IPS-20b (cell line): ENCODE measurements around the gene BMAL1.

Source experiments
- H3K27ac ChIP-seq: one replicate; pipeline ENCODE4 v1.5.1; 2013; ENCODE audit warnings: low read length
- H3K27me3 ChIP-seq: 2 replicates; pipeline ENCODE4 v1.6.1; 2013; ENCODE audit warnings: mild to moderate bottlenecking, low read length, inconsistent platforms; ENCODE audit not compliant: insufficient read depth
- H3K36me3 ChIP-seq: 2 replicates; pipeline ENCODE4 v1.6.1; 2013; ENCODE audit warnings: low read depth, mild to moderate bottlenecking, inconsistent platforms, low read length, moderate library complexity; ENCODE audit not compliant: insufficient read depth
- H3K4me1 ChIP-seq: 2 replicates; pipeline ENCODE4 v1.6.1; 2013; ENCODE audit warnings: mild to moderate bottlenecking, control low read depth, inconsistent platforms, low read length, moderate library complexity; ENCODE audit not compliant: insufficient read depth
- H3K4me3 ChIP-seq: 2 replicates; pipeline ENCODE4 v1.5.1; 2013; ENCODE audit warnings: mild to moderate bottlenecking, low read length, inconsistent platforms
- H3K9ac ChIP-seq: 2 replicates; pipeline ENCODE4 v1.6.1; 2013; ENCODE audit warnings: low read depth, mild to moderate bottlenecking, inconsistent platforms, low read length, moderate library complexity
- H3K9me3 ChIP-seq: 2 replicates; pipeline ENCODE4 v1.6.1; 2013; ENCODE audit warnings: mild to moderate bottlenecking, low read depth, low read length, inconsistent platforms; ENCODE audit not compliant: insufficient read depth

The BMAL1 gene

DNA sequence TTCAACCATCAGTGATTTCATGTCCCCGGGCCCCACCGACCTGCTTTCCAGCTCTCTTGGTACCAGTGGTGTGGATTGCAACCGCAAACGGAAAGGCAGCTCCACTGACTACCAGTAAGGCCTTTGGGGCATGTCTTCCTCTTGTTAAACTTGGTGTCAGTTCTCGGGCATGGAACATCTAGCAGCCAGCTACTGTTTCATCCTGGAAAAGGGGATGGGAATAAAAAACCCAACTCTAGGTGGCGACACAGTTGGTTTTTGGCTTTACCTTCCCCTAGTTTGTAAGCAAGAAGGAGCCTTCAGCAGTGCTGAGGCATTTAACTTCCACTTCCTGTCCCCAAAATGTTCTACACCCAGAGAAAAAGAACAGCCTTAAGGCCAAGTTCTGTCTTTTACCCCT is 76.7 kb downstream of the BMAL1 start:
- no peaks in the 10 kb centered on the region for H3K36me3 ChIP-seq

DNA sequence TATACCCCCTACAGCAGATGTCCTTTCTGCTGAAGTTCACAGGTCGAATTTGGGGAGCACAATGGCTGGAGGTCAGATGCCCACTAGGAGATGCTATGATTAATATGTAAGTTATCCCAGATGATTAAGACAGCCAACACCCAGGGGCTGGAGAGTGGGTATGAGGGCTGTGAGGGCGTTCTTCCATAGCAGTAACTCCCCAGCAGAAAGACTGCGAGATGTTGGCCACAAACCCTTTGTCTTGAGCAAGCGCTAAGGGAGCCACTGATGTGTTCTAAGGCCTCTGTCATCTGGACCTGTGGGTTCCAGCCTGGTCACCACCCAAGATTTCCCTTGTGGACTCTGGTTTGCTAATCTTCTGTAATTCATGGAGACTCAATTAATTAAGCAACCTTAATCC is 77.6 kb downstream of the BMAL1 start:
- Histone ChIP-seq H3K9me3 (no peaks in the 10 kb centered on the region), H3K27ac (no peak overlapping the region), H3K9ac (no peak overlapping the region), H3K4me1 (no peaks in the 10 kb centered on the region), H3K4me3 (no peak overlapping the region), H3K36me3 (no peaks in the 10 kb centered on the region), H3K27me3 (no peaks in the 10 kb centered on the region)

More for the DNA sequence above, 76.7 kb downstream of the BMAL1 start:
- no peaks in the 10 kb centered on the region for H3K27me3 ChIP-seq
- H3K27ac ChIP-seq, result no peak overlapping the region
- no peak overlapping the region for H3K9ac ChIP-seq
- no peaks in the 10 kb centered on the region for H3K9me3 ChIP-seq
- no peak overlapping the region for H3K4me3 ChIP-seq
- no peaks in the 10 kb centered on the region for H3K4me1 ChIP-seq

DNA sequence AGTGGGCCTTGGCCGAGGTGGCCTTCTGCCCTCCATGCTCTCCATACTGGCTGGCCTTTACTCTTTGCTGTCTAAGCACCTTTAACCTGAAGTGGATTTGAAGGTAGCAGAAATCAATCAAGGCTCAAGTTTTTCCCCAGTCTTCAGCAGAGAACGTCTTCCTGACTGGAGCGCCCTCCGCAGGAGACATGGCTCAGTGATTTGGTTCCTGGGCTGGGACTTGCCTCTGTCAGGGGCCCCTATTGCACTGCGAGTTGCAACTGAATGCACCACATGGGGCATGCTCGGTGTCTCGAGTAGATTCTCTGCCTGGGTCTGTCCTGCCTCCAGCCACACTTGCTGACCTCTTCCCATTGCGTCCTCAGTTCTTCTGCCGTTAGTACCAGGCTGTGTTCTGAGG is 79.6 kb downstream of the BMAL1 start:
- Histone ChIP-seq H3K4me3 (no peak overlapping the region), H3K9me3 (no peaks in the 10 kb centered on the region), H3K27ac (no peak overlapping the region), H3K27me3 (no peaks in the 10 kb centered on the region; the same call in 1 of the 2 replicates), H3K9ac (no peak overlapping the region), H3K4me1 (no peaks in the 10 kb centered on the region), H3K36me3 (no peaks in the 10 kb centered on the region)

DNA sequence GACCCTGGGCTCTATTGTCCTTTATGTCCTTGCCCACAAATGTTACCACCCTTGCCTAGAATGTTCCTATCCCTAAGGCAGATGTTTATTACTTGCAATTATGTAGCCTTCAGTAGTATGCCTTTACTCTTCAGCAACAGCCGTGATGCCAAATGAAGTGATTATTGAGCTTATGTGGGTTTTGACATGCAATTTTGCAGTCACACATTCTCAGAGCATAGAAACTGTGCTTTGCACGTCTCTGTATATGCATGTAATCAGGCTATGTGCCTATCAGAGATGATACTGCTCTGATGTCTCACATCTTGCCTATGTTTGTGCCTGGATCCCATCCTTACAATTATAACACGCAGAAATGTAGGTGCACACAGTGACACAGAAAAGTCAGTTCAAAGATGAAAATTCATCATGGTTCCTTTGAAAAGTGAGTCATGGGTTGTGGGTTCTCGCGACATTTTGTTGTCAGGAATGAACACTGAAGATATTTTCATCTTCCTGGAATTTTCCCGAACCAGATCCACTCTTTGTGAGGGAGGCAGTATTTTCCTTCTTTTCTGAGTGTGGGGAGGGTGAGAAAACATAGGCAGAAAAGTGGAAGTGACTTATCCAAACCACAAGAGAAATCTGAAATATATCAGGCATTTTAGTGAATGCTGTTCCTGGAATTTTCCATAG is 81.1 kb downstream of the BMAL1 start:
- H3K9ac ChIP-seq, result no peak overlapping the region
- H3K9me3 ChIP-seq, result no peaks in the 10 kb centered on the region
- H3K27me3 ChIP-seq, result peaks cover 5% of the 10 kb centered on the region; the same call in 1 of the 2 replicates
- no peaks in the 10 kb centered on the region for H3K36me3 ChIP-seq
- no peaks in the 10 kb centered on the region for H3K4me1 ChIP-seq
- H3K4me3 ChIP-seq, result no peak overlapping the region
- H3K27ac ChIP-seq, result no peak overlapping the region

DNA sequence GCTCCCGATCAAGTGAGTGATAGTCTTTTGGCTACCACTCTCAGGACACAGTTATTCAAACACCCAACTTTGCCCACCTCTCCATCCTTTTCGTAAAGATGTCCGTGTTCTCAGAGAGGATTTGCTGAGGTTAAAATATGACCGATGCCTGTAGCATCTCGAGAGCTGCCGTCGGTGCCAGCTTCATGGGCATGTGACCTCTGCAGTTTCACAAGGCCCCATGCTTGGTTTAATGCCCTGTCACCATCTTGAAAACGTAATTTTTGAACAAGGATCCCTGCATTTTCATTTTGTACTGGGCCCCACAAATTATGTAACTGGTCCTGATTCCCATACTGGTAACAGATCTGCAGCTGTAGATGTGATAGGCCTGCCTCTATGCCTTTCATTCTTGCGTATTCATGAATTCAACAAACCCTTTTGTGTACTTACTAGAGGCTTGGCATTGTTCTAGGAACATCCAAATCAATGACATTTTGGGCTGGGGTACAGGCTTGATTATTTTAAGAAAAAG is 85.1 kb downstream of the BMAL1 start:
- no peaks in the 10 kb centered on the region for H3K9me3 ChIP-seq
- H3K4me1 ChIP-seq, result no peaks in the 10 kb centered on the region
- no peak overlapping the region for H3K27ac ChIP-seq
- H3K9ac ChIP-seq, result no peak overlapping the region
- H3K36me3 ChIP-seq, result no peaks in the 10 kb centered on the region
- H3K27me3 ChIP-seq, result peaks cover 10% of the 10 kb centered on the region; the same call in 1 of the 2 replicates
- H3K4me3 ChIP-seq, result no peak overlapping the region

DNA sequence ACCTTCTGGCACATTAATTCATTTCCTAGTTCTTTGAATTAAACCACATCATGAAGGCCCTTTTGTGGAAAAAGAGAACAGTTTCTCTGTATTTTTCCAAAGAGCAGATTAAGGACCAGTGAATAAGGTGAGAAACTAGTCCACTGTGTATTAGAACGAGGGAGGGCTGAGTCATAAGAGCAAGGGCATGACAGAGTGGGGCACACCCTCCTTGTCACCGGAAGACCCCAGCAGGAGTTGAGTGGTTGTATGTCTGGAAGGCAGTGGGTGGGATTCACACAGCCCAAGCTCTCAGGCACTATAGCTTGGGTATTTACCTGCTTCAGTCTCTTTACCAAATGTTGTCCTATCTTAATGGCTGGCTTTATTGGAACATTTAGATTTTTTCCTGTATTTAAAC is 86.8 kb downstream of the BMAL1 start:
- no peaks in the 10 kb centered on the region for H3K9me3 ChIP-seq
- H3K27ac ChIP-seq, result no peak overlapping the region
- H3K4me3 ChIP-seq, result no peak overlapping the region
- H3K27me3 ChIP-seq, result peaks cover 10% of the 10 kb centered on the region; the same call in 1 of the 2 replicates
- no peaks in the 10 kb centered on the region for H3K4me1 ChIP-seq
- H3K9ac ChIP-seq, result no peak overlapping the region
- no peaks in the 10 kb centered on the region for H3K36me3 ChIP-seq

DNA sequence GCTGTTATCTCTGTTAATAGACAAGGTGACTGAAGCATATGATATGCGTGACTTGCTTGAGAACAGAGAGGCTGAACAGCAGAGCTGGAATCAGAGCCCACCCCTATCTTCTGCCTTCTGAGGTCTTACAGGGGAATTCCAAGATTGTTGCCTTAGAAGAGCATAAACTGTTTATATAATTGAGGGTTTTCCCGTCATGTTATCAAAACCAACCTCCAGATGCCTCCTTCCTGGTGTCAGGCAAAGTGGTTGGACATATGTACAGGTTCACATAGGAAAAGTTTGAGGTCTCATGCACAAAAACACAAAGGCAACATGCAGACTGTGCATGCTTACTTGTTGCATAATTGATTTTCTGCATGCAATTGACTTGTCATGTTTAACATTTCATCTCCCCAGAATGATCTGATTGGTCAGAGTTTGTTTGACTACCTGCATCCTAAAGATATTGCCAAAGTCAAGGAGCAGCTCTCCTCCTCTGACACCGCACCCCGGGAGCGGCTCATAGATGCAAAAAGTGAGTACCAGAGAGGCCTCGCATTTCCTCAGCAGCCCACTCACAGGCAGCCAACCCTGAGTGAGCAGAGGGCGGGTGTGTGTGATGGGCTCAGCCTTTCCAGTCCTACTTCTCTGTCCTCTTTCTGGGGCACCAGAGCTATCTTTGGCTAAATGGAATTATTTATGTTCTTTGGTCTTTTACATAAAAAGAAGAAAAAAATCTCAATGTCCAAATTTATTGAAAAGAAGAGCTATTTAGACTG is 88.9 kb downstream of the BMAL1 start:
- H3K36me3 ChIP-seq, result no peaks in the 10 kb centered on the region
- peaks cover 10% of the 10 kb centered on the region; the same call in 1 of the 2 replicates for H3K27me3 ChIP-seq
- H3K27ac ChIP-seq, result no peak overlapping the region
- H3K9ac ChIP-seq, result no peak overlapping the region
- H3K4me1 ChIP-seq, result no peaks in the 10 kb centered on the region
- H3K9me3 ChIP-seq, result no peaks in the 10 kb centered on the region
- no peak overlapping the region for H3K4me3 ChIP-seq

DNA sequence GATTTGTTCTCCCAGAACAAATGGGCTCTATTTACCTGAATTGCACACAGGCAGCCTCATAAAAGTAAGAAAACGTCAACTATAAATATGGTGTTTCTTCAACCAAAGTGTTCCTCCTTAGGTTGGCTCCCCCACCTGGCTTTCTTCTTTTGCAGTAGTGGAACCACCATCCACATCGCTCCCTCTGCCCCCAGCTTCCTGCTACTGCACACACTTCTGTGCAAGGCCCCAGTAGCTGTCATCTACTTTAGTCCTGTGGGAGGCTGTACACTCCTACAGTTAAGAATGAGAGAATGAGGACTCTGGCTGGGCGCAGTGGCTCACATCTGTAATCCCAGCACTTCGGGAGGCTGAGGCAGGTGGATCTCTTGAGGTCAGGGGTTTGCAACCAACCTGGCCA is 89.5 kb downstream of the BMAL1 start:
- Histone ChIP-seq H3K27me3 (peaks cover 10% of the 10 kb centered on the region; the same call in 1 of the 2 replicates), H3K36me3 (no peaks in the 10 kb centered on the region), H3K4me1 (no peaks in the 10 kb centered on the region), H3K9ac (no peak overlapping the region), H3K27ac (no peak overlapping the region), H3K4me3 (no peak overlapping the region), H3K9me3 (no peaks in the 10 kb centered on the region)

DNA sequence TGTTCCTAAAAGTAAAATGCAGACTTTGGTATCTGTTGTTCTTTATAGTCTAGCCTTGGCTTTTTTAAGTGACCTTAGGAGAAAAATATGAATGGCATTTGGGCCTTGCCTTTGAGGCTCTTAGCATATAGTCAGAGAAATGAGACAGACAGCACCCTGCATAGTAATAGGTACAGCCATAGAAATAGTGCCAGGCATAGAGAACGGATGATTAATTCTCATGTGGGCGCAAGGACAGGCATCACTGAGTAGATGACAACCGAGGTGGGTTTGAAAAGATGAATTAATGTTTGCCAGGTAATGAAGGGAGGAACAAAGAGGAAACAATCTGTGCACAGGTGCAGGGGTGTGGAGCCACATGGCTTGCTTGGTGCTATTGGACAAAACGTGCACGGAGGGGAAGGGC is 90.5 kb downstream of the BMAL1 start:
- H3K36me3 ChIP-seq, result no peaks in the 10 kb centered on the region
- H3K9me3 ChIP-seq, result no peaks in the 10 kb centered on the region
- H3K27me3 ChIP-seq, result peaks cover 10% of the 10 kb centered on the region; the same call in 1 of the 2 replicates
- H3K4me1 ChIP-seq, result no peaks in the 10 kb centered on the region
- H3K4me3 ChIP-seq, result no peak overlapping the region
- H3K9ac ChIP-seq, result no peak overlapping the region
- no peak overlapping the region for H3K27ac ChIP-seq

DNA sequence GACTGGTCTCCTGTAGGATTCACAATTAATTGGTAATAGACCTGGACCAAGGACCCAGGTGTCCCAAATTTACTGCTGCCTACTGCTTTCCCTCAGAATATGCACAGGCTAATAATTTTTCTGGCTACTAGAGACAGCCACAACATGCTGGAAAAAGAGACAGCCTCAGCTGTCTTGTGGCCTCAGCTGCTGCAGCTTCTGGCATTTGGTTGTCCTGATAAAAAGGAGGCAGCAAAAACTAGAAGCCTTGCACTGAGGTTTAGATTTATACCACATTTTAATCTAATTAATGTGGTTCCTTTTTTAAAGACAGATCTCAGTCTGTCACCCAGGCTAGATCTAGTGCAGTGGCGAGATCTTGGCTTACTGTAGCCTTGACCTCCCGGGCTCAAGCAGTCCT is 95.6 kb downstream of the BMAL1 start:
- Histone ChIP-seq H3K36me3 (no peaks in the 10 kb centered on the region), H3K4me3 (no peak overlapping the region), H3K9ac (no peak overlapping the region), H3K27me3 (no peaks in the 10 kb centered on the region), H3K27ac (no peak overlapping the region), H3K4me1 (no peaks in the 10 kb centered on the region), H3K9me3 (no peaks in the 10 kb centered on the region; the same call in 1 of the 2 replicates)

DNA sequence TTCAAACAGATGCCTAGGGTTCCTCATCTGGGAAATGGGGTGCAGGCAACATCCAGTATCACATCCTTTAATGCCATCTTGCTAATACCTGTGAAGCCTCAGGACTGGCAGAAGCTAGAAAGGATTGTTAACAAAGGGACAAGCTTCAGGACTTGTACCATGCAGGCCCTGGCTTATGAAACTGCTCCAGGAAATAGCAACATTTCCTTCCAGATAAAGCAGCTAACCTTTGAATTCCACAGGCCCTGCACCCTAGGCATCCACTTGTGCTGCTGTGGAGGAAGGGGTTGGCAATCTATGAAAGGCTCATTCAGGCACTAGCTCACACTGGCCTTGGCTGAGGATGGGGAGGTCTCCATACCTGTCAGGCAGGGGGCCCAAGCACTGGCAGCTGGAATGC is 98.2 kb downstream of the BMAL1 start:
- H3K9me3 ChIP-seq, result no peaks in the 10 kb centered on the region; the same call in 1 of the 2 replicates
- H3K4me3 ChIP-seq, result no peak overlapping the region
- no peak overlapping the region for H3K9ac ChIP-seq
- H3K36me3 ChIP-seq, result no peaks in the 10 kb centered on the region
- no peak overlapping the region for H3K27ac ChIP-seq
- no peaks in the 10 kb centered on the region for H3K4me1 ChIP-seq
- no peaks in the 10 kb centered on the region for H3K27me3 ChIP-seq

DNA sequence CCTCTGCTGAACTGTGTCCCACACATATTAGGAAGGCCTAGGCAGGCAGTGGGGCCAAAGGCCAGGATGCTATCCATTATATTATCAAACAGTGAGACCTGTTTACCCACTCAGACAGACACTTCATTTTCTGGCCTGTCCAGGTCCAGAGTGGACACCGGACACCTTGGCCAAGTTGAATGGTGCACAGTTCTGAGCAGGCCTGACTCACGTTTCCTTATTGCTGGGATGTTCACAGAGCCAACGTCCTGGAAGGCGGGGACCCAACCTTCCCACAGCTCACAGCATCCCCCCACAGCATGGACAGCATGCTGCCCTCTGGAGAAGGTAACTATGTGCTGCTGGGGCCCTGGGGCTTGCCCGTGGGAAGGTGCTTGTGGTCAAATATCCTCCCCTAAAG is 98.8 kb downstream of the BMAL1 start:
- Histone ChIP-seq H3K36me3 (no peaks in the 10 kb centered on the region), H3K9me3 (no peaks in the 10 kb centered on the region; the same call in 1 of the 2 replicates), H3K27me3 (no peaks in the 10 kb centered on the region), H3K9ac (no peak overlapping the region), H3K27ac (no peak overlapping the region), H3K4me1 (no peaks in the 10 kb centered on the region), H3K4me3 (no peak overlapping the region)
